NCI-H2081 (cell line): ENCODE results near the gene PDE3A.
"Not testable (repeated sequence)": the region's sequence is repeated elsewhere in the genome, so short reads cannot be mapped to it uniquely, and the experiment has no call there.

Experiments used
- DNase-seq, 2 experiments: peaks; one replicate each; lab custom pipeline; 2025; lab: John Stamatoyannopoulos, UW

The PDE3A gene

DNA sequence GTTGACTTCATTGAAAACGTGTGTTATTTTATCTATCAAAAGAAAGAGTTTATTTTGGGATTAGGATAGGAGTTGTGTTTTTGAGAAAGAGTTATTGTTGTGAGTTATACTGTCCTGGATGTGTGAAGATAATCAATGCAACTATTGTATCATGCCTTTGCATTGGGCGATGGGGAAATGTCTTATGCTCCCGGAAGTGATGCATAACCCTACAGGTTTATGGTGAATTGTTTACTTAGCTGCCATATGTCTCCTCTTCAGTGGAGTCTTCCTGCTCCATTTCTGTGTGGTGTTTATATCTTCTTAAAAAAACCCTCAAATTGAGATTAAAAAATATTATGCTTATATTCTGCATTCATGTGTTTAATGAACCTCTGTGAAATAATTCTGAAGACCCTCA lies 6.5 kb downstream of the PDE3A start:
- DNase-seq = no peak

DNA sequence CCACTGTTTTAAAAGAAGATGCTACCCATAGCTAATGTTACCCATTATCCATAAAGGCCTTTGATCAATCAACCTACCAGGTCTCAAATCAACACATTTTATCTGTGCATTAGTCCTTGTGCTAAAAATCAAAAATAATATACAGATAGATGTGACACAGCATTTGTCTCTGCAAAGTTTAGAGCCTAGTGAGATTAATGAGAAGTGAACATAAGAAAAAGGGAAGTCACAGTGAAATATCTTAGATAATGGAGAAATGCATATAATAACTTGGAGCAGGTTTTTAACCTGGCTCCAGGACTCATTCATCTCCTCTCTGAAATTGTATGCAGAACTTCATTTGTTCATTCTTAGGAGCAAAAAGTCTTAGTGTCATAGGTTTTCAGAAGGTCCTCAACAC lies 7.2 kb downstream of the PDE3A start:
- no peak for DNase-seq

DNA sequence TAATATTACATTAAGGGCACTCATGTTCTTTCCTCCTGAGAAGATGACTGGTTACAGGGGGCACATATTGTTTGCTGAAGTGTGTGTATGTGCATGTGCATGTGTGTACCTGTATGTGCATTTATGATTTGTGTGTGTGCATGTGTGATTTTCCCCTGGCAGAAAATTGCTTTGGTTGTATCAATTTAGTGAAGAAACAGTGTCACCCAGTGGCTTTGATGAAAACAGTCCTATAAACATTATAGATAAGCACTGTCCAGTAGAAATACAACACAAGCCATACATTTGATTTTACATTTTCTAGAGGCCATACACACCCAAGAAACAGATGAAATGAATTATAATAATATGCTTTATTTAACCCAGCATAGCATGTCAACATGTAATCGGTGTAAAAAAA lies 8.6 kb downstream of the PDE3A start:
- peak in 1 of 2 experiments; percentile 6 for DNase-seq

DNA sequence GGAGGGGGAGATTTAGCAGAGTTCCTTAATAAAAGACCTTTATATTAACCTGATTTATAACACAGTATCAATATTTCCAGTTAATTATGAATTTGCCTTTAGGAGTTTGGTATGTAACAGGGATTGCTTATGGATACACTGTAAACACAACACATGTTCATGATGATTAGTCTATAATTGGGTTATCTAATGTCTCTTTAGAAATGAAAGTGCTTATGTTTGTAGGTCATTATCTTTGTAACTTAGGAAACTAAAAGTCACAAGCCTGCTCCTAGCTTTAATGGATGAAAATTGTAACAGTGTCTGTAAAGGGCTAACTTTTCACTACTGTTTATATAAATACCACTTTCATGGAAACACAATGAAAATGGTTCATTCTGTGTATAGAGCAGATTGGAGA lies 9.4 kb downstream of the PDE3A start:
- DNase-seq = no peak

DNA sequence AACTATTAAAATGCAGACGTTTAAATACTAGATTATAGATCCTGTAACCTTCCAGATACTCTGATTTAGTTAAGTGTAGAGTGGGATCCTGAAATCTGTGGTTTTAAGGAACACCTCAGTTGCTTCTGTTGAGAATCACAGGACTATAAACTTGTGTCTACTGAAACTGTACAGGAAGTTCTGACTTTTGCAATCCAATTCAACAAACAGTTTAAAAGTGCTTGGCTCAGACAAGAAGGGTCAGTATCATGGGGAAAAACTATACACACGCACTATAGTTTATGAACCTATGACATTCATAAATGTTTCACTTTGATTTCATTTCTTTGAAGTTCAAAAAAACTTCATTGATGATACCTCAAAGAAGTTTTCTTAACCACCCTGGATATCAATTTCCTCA lies 13.8 kb downstream of the PDE3A start:
- no peak for DNase-seq

DNA sequence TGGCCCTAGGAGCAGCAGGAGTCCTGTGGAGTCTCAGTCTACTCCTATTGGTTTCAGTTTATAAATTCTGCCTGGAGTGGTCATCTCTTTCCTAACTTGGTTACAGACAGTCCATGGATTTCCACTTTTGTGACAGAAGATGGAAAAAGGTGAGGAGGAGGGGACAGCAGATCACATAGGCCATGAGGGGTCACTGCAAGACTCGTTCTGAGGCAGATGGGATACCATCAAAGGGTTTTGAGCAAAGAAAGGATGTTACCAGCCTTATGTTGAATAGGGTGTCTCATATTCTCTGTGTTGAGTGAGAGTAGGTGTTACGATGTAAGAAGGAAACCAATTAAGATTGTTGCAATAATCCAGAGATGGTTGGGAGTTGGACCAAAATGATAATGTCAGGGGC lies 15.3 kb downstream of the PDE3A start:
- DNase-seq = no peak

DNA sequence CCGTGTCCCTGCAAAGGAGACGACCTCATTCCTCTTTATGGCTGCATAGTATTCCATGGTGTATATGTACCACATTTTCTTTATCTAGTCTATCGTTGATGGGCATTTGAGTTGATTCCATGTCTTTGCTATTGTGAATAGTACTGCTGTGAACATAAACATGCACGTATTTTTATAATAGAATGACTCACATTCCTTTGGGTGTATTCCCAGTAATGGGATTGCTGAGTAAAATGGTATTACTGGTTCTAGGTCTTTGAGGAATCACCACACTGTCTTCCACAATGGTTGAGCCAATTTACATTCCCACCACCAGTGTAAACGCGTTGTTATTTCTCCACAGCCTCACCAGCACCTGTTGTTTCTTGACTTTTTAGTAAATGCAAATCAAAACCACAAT lies 16.5 kb downstream of the PDE3A start:
- DNase-seq = not testable (repeated sequence)

DNA sequence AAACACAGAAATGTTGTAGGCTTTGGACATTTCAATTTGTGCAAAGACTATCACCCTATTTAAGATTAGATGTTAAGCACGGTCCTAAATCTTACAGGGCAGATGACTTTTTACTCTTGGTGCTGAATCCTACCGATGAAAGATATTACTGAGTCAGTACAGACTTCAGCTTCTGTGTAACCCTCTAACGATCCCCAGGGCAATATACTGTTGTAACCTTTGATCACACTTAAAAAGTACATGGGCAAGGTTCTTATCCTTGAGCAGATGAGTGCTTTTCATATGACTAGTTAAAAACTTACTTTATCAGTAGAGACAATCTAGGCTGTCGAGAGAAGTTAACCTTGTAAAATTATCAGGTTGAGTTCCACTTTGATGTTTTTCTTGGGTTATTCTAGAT lies 22.5 kb downstream of the PDE3A start:
- no peak for DNase-seq

DNA sequence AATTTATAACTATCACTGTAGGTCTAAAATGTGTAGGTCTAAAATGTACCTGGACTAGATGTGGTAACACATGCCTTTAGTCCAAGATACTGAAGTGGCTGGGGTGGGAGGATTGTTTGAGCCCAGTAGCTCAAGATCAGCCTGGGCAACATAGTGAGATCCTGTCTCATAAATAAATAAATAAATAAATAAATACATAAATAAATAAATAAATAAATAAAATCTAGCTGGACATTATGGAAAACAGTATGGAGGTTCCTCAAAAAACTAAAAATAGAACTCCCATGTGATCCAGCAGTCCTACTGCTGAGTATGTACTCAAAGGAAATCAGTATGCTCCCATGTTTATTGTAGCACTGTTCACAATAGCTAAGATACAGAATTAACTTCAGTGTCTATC lies 24.0 kb downstream of the PDE3A start:
- no peak for DNase-seq

DNA sequence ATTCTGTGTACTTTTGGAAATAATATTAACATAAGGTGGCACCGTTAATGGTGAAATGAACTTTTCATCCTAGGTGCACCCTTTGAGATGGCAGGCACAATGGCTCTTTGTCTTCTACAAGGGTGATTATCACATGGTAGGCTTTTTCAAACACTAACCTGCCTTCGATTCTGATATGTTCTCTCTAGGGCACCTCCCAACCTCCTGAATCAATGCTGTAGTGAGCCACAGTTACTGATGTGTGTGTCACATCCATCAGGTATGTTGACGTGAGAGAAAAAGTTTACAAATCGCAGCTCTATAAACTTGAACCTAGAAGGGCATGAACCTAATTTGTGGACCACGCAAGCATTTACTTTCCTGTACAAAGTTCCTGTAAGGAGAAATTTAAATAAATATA lies 25.4 kb downstream of the PDE3A start:
- no peak for DNase-seq

DNA sequence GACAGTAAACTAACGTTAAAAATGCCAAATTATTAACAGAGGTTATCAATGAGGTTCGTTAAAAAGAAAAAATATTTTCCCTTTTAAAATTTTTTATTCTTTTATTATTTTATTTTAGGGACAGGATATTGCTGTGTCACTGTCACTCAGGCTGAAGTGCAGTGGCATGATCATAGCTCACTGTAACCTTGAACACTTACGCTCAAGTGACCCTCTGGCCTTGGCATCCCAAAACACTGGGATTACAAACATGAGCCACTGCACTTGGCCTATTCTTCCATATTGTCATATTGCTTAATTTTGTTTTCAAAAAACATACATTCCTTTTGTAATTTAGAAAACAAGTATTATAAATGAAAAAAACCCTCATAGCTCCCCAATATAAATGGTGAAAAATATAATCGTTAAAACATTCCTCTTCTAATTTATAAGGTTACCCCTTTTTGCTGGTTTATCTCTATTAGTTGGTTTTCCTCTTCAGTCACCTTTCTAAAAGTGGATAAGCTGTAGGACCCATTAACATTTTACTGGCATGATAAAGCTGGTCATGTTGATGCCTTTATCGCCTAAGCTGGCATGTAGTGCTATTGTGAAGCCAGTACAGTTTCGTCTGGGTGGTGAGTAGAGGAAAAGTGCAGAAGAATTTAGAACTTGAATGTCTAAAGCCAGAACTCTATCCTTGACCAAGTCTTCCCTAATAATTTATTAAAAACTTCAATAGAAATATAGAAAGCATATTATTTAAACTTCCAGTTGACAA lies 27.6 kb downstream of the PDE3A start:
- DNase-seq = no peak

DNA sequence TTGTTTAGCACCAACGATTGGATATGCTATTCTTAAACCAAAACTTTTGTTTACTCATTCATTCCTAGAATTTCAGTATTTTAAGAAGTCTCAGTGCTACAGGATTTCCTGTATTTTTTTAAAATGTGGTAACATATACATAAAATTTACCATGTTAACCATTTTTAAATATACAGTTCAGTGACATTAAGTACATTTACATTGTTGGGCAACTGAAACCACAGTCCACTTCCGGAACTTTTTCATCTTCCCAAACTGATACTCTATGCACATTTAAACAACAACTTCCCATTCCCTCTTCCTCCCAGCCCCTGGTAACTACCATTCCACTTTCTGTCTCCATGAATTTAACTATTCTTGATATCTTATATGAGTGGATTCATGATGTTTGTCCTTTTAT lies 30.3 kb downstream of the PDE3A start:
- DNase-seq = no peak

DNA sequence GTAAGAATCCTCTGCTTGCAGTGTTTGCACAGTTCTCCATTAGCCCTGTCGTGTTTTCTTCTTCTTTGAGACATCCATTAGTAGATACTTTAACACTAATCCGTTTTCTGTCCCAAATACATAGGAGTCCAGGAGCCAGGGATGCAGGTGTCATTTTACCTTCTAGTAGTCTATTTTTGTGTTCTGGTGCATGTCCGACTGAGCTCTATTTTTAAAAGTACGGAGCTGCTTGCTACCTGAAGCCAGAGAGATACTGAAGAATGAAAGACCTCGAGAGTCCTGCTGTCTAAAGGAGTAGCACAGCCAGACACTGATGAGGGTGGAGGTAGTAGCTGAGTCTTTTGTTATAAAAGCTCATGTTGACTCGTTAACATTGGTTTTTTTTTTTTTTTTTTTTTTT lies 31.7 kb downstream of the PDE3A start:
- DNase-seq = no peak

DNA sequence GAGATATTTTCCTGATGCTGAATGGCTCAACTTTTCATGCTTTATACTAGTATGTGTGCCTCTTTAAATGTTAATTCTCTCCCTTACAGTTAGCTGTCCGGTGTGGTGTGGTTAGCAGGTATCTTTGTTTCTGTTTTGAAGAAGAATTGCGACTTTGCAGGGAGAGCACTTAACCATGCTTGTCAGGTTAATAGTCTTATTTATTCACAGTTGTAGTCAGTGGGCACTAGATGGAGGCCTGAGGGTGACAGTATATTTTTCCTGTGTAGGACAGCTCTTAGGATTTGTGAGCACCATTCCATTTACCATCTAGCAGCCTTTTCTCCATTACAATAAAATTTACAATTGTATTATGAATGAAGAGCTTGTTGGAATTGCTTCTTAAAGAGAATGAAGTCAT lies 34.9 kb downstream of the PDE3A start:
- no peak for DNase-seq

DNA sequence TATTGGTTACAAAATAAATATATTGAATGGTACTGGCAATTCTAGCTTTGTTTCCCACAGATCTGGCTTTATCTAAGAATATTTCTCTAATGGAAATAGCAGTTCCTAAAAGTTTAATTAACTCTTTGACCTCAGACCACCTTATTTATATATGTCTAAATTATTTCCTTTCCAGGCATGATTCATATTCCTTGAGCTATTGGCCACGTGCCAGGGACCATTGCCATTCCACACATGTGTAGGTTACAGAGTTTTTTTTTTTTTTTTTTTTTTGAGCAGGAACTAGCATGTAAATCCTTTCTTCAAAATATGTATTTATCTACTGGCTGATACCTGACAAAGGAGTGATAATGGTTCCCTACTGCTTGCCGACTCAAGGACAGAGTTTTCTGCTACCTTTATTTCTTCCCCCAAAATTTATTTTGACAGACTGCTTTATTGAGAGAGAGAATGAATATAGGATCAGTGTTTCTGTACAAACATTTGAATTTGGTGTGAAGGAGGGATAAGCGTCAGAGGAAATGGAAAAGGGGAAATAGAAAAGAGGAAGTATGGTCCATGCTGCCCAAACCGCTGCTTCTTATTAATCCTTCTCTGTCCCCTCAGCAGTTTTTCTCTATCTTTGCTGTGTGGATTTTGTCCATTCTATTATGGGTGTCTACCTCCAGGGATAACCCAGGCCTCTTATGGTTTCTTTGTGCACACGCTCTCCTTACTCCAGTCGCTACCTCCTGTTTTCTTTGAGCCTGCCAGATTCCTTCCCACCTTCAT lies 36.4 kb downstream of the PDE3A start:
- no peak for DNase-seq

DNA sequence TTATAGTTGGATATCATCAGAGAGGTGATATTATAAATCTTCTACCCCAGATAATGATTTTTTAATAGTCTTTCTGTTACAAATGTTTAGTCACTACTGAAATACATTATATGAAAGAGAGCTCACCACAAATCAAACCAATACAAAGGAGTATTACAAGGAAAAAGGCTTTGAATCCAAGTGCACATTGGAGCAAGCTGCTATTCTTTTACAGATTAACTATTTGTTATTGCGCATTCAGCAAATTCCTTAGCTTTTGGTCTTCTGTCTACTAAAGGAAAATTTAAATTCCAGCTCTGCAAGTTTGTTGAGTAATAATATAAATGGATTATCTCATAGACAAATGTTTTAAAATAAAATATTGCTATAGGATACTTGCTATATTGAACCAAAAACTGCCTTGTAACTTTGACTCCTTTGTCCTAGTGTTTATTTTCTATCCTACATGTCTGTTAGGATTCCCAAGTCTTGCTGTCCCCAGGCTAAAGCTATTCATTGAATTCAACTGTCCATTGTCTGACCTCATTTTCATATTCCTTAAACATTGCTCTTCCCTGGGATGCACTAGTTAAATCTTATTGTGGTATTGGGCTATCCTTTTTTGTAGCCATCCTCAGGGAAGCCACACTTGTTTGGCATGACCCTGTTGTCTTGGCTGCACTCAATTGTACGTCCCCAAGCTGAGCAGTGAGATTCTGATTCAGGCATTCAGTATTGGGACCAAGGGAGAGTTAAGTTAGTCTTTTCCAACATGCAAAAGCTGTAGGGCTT lies 41.5 kb downstream of the PDE3A start:
- DNase-seq = no peak

DNA sequence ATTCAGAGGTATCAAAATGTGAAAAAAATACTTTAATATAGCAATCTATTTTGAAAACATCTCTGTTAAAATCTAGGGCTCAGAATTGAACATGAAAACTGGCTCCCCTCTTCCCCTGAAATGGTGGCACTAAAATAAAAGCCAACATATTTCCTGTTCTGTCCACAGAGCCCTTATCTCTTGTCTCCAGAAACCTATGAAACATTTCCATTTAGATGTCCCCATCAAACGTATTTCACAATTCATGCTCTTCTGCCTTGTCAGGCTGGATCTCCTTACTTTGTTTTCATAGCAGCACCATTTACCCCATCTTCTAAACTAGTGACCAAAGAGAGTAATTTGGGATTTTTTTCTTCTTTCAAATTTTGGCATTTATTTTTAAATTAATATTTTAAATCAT lies 42.4 kb downstream of the PDE3A start:
- no peak for DNase-seq

DNA sequence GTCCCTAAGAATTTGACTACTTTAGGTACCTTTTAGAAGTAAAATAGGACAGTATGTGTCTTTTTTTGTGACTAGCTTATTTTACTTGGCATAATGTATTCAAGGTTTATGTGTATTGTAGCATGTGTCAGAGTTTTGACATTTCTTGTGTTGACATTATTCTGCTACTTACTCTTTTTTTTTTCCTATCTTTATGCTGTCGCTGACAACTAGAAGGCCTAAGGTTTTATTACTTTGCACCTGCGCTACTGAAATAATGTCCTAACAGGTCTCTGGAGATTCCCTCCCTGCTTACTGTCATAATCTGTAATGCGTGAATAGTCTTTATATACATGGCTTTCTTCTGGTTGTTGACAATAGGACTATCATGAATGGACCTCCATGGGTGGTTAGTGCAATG lies 43.0 kb downstream of the PDE3A start:
- DNase-seq = no peak

DNA sequence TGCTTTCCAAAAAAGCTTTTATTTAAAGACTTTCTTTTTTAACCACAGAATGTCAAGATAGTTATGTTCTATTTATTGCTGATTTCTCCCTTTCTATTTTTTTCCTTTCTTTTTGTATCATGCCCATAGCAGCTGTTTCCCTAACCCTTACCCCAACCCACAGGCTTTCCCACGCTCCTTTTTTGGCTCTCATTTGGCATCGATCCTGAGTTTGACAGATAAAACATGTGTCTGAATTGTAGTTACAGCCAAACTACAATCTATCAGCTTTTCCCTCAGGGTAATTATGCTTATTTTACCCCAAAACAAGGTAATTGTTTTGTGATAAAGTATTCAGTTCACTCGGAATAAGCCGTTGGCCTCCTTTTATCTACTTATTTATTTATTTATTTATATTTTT lies 46.7 kb downstream of the PDE3A start:
- peak in 1 of 2 experiments; percentile 10 for DNase-seq

DNA sequence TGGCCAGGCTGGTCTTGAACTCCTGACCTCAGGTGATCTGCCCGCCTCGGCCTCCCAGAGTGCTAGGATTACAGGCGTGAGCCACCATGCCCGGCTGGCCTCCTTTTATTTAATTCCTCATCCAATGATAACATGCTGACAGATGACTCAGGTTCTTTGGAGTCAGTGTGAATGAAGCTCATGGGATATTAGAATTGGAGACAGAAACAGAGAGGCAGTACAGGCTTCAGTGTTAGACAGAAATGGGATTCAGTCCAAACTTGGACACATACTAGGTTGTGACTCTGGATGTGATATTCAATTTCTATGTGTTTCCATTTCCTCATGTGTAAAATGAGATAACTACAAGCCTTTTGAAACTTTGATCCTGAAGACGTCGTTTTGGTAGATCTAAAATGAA lies 47.3 kb downstream of the PDE3A start:
- DNase-seq = no peak

DNA sequence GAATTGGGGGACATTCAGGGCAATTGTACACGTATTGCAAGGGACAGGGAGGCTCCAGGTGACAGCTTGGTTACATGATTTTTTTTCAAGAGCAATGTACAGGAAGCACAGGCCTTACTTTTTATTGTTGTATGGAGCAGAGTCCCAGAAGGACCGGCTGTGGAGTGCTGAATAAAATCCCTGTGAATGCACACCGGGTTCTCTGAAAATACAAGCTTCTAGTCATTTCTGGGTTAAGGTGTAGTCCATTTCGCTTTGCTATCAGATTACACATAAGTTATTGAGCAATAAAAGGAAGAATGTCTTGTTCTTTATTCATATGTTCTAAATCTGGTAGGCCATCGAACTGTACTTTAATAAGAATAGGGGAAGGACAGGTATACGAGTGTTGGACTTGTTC lies 52.2 kb downstream of the PDE3A start:
- DNase-seq = no peak

DNA sequence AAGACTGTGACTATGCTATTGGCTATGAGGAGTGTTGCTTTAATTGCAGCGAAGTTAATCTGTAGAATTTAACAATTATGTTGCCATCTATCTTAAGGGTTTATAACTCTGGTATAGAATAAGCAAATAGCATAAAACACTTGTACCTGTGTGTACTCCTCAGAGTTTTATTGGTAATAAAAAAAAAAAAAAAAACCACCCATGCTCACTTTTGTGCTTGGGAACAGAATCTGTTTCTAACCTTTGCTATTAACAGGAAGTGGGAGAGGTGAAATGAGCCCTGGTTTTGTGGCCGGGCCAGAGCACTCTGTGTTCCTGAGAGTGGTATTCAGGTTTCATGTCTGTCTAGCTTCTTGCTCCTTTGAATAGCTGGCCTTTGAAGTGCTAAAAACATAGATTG lies 53.1 kb downstream of the PDE3A start:
- no peak for DNase-seq

DNA sequence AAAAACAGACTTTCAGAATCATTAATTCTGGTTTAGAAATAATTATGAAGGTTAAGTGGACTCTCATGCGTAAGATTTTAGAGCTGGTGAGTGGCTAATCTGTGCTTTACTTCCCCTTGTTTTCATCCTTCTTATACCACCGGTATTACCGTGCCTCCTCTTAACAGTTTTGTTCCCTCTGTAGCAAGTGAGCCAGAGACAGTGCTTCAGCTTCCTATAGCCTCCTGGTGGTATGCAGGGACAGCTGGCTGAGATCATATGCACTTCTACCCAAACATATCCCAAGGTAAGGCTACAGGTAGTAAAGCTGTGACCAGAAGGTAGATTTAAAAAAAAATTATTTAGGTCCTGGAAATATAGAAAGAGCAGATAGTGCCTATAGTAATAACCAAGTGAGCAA lies 55.2 kb downstream of the PDE3A start:
- no peak for DNase-seq
